Vagina (tissue), 2 donors: ENCODE results near the gene SPATA16. TPM values are rescaled to one million over a fixed set of nuclear protein-coding genes. Genes with fewer than 3 reads are reported as not detected.

Source experiments
- DNase-seq, 2 donors: peaks; one replicate each; pipeline ENCODE4 v3.0.0-alpha.2; 2017; ENCODE audit errors: extremely low spot score in 2 of 2
- H3K27ac ChIP-seq: fragments of 200-600 bp; sonication (generic); one replicate; pipeline ENCODE4 v1.5.1; 2019
- H3K27me3 ChIP-seq: fragments of 200-600 bp; sonication (generic); one replicate; pipeline ENCODE4 v1.5.1; 2019
- H3K36me3 ChIP-seq, 2 donors: fragments of 200-600 bp; sonication (generic); one replicate each; pipeline ENCODE4 v1.5.1; 2017 to 2019
- H3K4me1 ChIP-seq: fragments of 200-600 bp; sonication (generic); one replicate; pipeline ENCODE4 v1.5.1; 2019
- H3K4me3 ChIP-seq, 2 donors: fragments of 200-600 bp; sonication (generic); 1 replicate in 1 of 2; 2 replicates in 1 of 2; pipeline ENCODE4 v1.5.1; 2016 to 2019
- H3K9me3 ChIP-seq: fragments of 200-600 bp; sonication (generic); one replicate; pipeline ENCODE4 v1.5.1; 2019
- POLR2A ChIP-seq, 2 donors: fragments of 450-650 bp; IDR thresholded peaks; one replicate each; pipeline ENCODE4 v1.6.1; 2017; ENCODE audit warnings: antibody characterized with exemption in 2 of 2, mild to moderate bottlenecking in 2 of 2, moderate library complexity in 2 of 2
- POLR2AphosphoS5 ChIP-seq, 2 donors: sonication (generic); formaldehyde crosslinking; IDR thresholded peaks; one replicate each; pipeline ENCODE4 v1.9.0; 2017; ENCODE audit warnings: antibody characterized with exemption in 2 of 2, mild to moderate bottlenecking in 2 of 2, low read depth in 1 of 2; ENCODE audit not compliant: insufficient read depth in 1 of 2
- intact Hi-C: fragments of 100-400 bp; cut with DNase I; formaldehyde crosslinking; loops from one replicate; pipeline ENCODE4 v1.15.1; 2023
- total RNA-seq: library from RNA; depleted of rRNA; stranded (reverse); fragments of >200 nt; gene quantifications from one replicate; pipeline ENCODE4 v1.2.3, GENCODE V29; 2016
- TF ChIP-seq, protein P1 (sequence below), 3 experiments: fragments of 450-650 bp in 2 of 3; fragments of 200-600 bp in 1 of 3; sonication (generic) in 1 of 3; IDR thresholded peaks; one replicate each; pipeline ENCODE4 v1.5.1; 2017 to 2019; ENCODE audit warnings: antibody characterized with exemption in 3 of 3, mild to moderate bottlenecking in 2 of 3, moderate library complexity in 2 of 3

SPATA16 gene
- total RNA-seq, 1 donor from 2014 or later: not detected

DNA sequence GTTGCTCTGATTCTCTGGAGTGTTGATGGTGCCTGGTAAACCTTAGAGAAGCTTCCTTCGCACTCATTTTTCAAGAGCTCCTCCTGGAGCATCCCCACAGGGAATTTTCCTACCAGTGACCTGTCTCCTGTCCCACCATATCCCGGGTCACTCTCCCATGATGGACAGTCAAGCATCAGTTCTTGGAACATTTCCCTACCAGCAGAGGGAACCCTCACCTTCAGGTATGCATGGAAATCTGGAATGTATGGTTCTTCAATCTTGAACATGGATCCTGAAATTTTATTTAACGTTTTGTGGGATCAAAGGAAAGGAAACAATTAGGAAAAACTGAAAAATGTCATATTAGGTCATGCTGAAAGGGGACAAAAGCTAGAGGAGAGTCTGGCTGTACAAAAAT, 153.8 kb downstream of the SPATA16 start:
- TF ChIP-seq, protein P1, sequence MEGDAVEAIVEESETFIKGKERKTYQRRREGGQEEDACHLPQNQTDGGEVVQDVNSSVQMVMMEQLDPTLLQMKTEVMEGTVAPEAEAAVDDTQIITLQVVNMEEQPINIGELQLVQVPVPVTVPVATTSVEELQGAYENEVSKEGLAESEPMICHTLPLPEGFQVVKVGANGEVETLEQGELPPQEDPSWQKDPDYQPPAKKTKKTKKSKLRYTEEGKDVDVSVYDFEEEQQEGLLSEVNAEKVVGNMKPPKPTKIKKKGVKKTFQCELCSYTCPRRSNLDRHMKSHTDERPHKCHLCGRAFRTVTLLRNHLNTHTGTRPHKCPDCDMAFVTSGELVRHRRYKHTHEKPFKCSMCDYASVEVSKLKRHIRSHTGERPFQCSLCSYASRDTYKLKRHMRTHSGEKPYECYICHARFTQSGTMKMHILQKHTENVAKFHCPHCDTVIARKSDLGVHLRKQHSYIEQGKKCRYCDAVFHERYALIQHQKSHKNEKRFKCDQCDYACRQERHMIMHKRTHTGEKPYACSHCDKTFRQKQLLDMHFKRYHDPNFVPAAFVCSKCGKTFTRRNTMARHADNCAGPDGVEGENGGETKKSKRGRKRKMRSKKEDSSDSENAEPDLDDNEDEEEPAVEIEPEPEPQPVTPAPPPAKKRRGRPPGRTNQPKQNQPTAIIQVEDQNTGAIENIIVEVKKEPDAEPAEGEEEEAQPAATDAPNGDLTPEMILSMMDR (IDR thresholded peaks at IDR 0.05): no peak
- no peak for TF ChIP-seq POLR2A (IDR thresholded peaks at IDR 0.05)
- no peak for TF ChIP-seq POLR2AphosphoS5 (IDR thresholded peaks at IDR 0.05; ENCODE audit: insufficient read depth in 1 of 2, low read depth in 1 of 2)
- H3K36me3 ChIP-seq: no peaks in the 10 kb centered on the region
- H3K27me3 ChIP-seq: no peaks in the 10 kb centered on the region
- H3K27ac ChIP-seq: no peak overlapping the region
- no peak for DNase-seq
- no peaks in the 10 kb centered on the region for H3K4me1 ChIP-seq
- H3K4me3 ChIP-seq: no peak overlapping the region
- intact Hi-C loops: no loop called here
- H3K9me3 ChIP-seq: no peaks in the 10 kb centered on the region

DNA sequence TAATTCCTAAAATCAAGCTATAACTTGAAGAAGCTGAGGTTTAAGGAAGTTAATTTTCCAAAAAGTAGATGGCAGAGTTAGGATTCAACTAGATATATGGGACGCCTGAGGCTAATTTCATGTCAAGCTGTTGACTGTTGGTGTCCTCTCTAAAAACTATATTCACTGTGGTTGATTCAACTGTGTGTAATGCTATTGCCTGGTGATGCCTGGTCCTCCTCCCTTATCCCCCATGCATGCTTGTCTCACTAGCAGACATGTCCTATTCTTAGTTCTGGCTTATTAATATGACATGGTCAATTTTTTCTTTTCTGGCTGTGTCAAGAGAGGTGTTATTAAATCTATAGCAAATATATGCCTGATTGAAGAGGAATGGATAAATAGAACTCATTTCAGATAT, 156.1 kb downstream of the SPATA16 start:
- Histone ChIP-seq H3K27me3 (no peaks in the 10 kb centered on the region), H3K36me3 (no peaks in the 10 kb centered on the region), H3K9me3 (no peaks in the 10 kb centered on the region), H3K4me1 (no peaks in the 10 kb centered on the region), H3K4me3 (no peak overlapping the region), H3K27ac (no peak overlapping the region)
- no peak for DNase-seq
- intact Hi-C loops: no loop called here
- TF ChIP-seq POLR2A (IDR thresholded peaks at IDR 0.05): no peak
- TF ChIP-seq POLR2AphosphoS5 (IDR thresholded peaks at IDR 0.05; ENCODE audit: insufficient read depth in 1 of 2, low read depth in 1 of 2): no peak
- TF ChIP-seq, protein P1 (IDR thresholded peaks at IDR 0.05): no peak

DNA sequence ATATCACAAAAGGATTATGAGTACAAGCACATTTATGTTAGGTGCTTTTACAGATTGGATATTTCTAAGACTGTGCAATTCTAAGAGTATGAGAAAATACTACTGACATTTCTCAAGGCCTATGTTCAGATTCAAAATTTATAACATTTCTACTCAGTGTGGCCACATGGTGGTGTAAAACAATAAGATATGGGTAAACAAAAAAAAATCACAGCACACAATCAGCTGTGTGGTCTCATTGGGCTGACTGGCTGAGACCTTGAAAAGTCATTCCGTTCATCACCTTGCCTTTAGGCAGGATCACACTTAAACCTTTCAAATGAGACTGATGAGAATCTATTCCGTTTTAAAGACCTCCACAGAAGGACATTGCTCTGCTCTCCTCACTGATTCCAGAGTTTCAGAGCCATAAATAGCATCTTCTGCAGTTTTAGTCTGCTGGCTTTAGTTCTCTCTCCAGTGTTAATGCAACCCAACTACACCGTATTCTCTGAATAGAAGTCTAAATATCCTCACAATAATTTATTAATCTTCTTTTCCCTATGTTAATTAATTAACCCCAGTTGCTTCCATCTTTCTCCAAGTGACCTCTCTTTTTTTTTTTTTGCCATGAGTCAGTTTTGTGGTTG, 158.2 kb downstream of the SPATA16 start:
- H3K9me3 ChIP-seq: no peaks in the 10 kb centered on the region
- H3K27me3 ChIP-seq: no peaks in the 10 kb centered on the region
- no peak overlapping the region for H3K4me3 ChIP-seq
- no peak for DNase-seq
- TF ChIP-seq POLR2A (IDR thresholded peaks at IDR 0.05) (no peak), POLR2AphosphoS5 (IDR thresholded peaks at IDR 0.05; ENCODE audit: insufficient read depth in 1 of 2, low read depth in 1 of 2) (no peak)
- TF ChIP-seq, protein P1 (IDR thresholded peaks at IDR 0.05): no peak
- no peak overlapping the region for H3K27ac ChIP-seq
- intact Hi-C loops: no loop called here
- H3K4me1 ChIP-seq: no peaks in the 10 kb centered on the region
- no peaks in the 10 kb centered on the region for H3K36me3 ChIP-seq

DNA sequence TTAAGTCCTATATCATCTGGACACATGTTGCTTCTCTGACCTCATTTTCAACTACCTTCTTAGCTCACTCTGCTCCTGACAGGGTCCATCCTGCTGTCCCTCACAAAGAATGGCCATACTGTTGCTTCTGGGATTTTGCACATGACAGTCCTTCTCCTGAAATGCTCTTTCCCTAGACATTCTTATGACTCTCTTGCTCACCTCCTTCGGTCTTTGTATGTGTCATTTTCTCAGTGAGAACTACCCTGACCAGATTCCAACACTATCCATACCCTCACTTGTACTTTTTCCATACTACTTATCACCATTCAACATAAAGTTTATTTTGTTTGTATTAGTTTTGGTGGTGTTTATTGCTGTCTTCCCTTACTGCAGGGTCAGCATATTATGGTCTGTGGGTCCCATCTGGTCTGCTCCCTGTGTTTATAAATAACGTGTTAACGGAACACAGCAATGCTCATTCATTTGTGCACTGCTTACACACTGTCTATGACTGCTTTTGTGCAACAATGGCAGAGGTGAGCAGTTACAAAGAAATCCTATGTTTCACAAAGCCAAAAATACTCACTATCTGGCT, 159.5 kb downstream of the SPATA16 start:
- H3K9me3 ChIP-seq: no peaks in the 10 kb centered on the region
- DNase-seq: no peak
- intact Hi-C loops: no loop called here
- H3K36me3 ChIP-seq: no peaks in the 10 kb centered on the region
- no peaks in the 10 kb centered on the region for H3K4me1 ChIP-seq
- H3K27ac ChIP-seq: no peak overlapping the region
- H3K27me3 ChIP-seq: no peaks in the 10 kb centered on the region
- TF ChIP-seq POLR2A (IDR thresholded peaks at IDR 0.05): no peak
- no peak for TF ChIP-seq POLR2AphosphoS5 (IDR thresholded peaks at IDR 0.05; ENCODE audit: insufficient read depth in 1 of 2, low read depth in 1 of 2)
- TF ChIP-seq, protein P1 (IDR thresholded peaks at IDR 0.05): no peak
- no peak overlapping the region for H3K4me3 ChIP-seq

DNA sequence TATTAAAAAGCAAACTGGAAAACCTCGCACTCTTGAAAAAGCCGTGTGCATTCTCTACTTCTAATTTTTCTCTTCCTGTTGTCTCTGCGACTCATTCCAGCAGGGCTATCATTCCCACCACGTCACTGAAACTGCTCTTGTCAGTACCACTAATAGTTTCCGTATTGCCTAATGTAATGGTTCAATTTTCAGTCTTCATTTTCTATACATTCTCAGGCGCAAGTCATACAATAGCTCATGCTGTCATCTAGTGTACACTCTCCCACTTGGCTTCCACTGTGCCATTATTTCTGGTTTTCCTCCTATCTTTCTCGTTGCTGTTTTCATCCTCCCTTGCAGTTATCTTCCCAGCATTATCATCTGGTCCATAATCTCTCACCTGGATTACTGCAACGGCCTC, 160.2 kb downstream of the SPATA16 start:
- no peak overlapping the region for H3K27ac ChIP-seq
- TF ChIP-seq, protein P1 (IDR thresholded peaks at IDR 0.05): no peak
- no peak for TF ChIP-seq POLR2A (IDR thresholded peaks at IDR 0.05)
- no peak for TF ChIP-seq POLR2AphosphoS5 (IDR thresholded peaks at IDR 0.05; ENCODE audit: insufficient read depth in 1 of 2, low read depth in 1 of 2)
- H3K4me3 ChIP-seq: no peak overlapping the region
- DNase-seq: no peak
- no peaks in the 10 kb centered on the region for H3K36me3 ChIP-seq
- H3K27me3 ChIP-seq: no peaks in the 10 kb centered on the region
- no peaks in the 10 kb centered on the region for H3K4me1 ChIP-seq
- intact Hi-C loops: no loop called here
- H3K9me3 ChIP-seq: no peaks in the 10 kb centered on the region
